HEK293 (cell line): ENCODE data around the gene TMEM132A.

Experiments used
- CTCF ChIA-PET: fragments of 350-600 bp; formaldehyde crosslinking; extraction: SDS; loops from one replicate; lab custom pipeline; 2021; ENCODE audit warnings: antibody characterized with exemption; lab: Yijun Ruan, JAX
- POLR2A ChIA-PET: fragments of 300-600 bp; formaldehyde crosslinking; extraction: SDS; loops from one replicate; lab custom pipeline; 2020; ENCODE audit warnings: antibody characterized with exemption, inconsistent platforms; lab: Yijun Ruan, JAX
- H3K27ac ChIP-seq: fragments of 200-500 bp; sonication (Bioruptor generic); 2 replicates; pipeline ENCODE4 v1.5.1; 2014; ENCODE audit warnings: low read depth, low read length, control low read depth, inconsistent platforms; ENCODE audit errors: extremely low read depth
- H3K36me3 ChIP-seq, 2 experiments: fragments of 200-500 bp in 1 of 2; sonication (Bioruptor generic) in 1 of 2; 1 replicate in 1 of 2; 2 replicates in 1 of 2; pipeline ENCODE4 v1.5.1; 2014 to 2017; ENCODE audit warnings: inconsistent platforms in 2 of 2, low read length in 2 of 2; ENCODE audit not compliant: control insufficient read depth in 2 of 2, insufficient read depth in 1 of 2
- H3K4me1 ChIP-seq: fragments of 200-500 bp; sonication (Bioruptor generic); 2 replicates; pipeline ENCODE4 v1.5.1; 2014; ENCODE audit warnings: mild to moderate bottlenecking, low read length, inconsistent platforms; ENCODE audit not compliant: control insufficient read depth, insufficient read depth
- H3K4me3 ChIP-seq: 2 replicates; pipeline ENCODE4 v1.5.1; 2011; ENCODE audit warnings: low read depth, mild to moderate bottlenecking, control low read depth, low read length, moderate library complexity
- H3K9me3 ChIP-seq: fragments of 200-500 bp; sonication (Bioruptor generic); 2 replicates; pipeline ENCODE4 v1.5.1; 2014; ENCODE audit warnings: low read depth, low read length, inconsistent platforms; ENCODE audit not compliant: control insufficient read depth, insufficient read depth
- BCL11A ChIP-seq: fragments of 450-650 bp; formaldehyde crosslinking; IDR thresholded peaks from 2 replicates; pipeline ENCODE4 v1.5.1; 2016; ENCODE audit warnings: low read depth, missing biosample characterization, missing genetic modification characterization
- BCL11B ChIP-seq: fragments of 450-650 bp; formaldehyde crosslinking; IDR thresholded peaks from 2 replicates; pipeline ENCODE4 v1.5.1; 2016; ENCODE audit warnings: low read depth, missing biosample characterization, missing genetic modification characterization
- GLIS2 ChIP-seq: fragments of 450-650 bp; formaldehyde crosslinking; IDR thresholded peaks from 2 replicates; pipeline ENCODE4 v1.5.1; 2016; ENCODE audit warnings: missing biosample characterization, missing genetic modification characterization
- HIC1 ChIP-seq: fragments of 450-650 bp; formaldehyde crosslinking; IDR thresholded peaks from 2 replicates; pipeline ENCODE4 v1.5.1; 2016; ENCODE audit warnings: missing biosample characterization, missing genetic modification characterization
- IKZF3 ChIP-seq: fragments of 450-650 bp; IDR thresholded peaks from 2 replicates; pipeline ENCODE4 v1.5.0; 2018; ENCODE audit warnings: missing biosample characterization, mild to moderate bottlenecking, missing genetic modification characterization, moderate library complexity
- KLF9 ChIP-seq: fragments of 450-650 bp; formaldehyde crosslinking; IDR thresholded peaks from 2 replicates; pipeline ENCODE4 v1.5.1; 2016; ENCODE audit warnings: missing biosample characterization, missing genetic modification characterization, low read depth
- OVOL3 ChIP-seq: fragments of 450-650 bp; formaldehyde crosslinking; IDR thresholded peaks from 2 replicates; pipeline ENCODE4 v1.5.1; 2016; ENCODE audit warnings: missing biosample characterization, missing genetic modification characterization
- PRDM1 ChIP-seq: fragments of 450-650 bp; formaldehyde crosslinking; IDR thresholded peaks from 2 replicates; pipeline ENCODE4; 2016; ENCODE audit warnings: missing biosample characterization, missing genetic modification characterization
- REPIN1 ChIP-seq: fragments of 450-650 bp; formaldehyde crosslinking; IDR thresholded peaks from 2 replicates; pipeline ENCODE4 v1.5.1; 2017; ENCODE audit warnings: missing biosample characterization, missing genetic modification characterization, low read depth
- TRIM28 ChIP-seq: IDR thresholded peaks from 2 replicates; pipeline ENCODE4 v1.6.1; 2011; ENCODE audit warnings: low read length, control low read depth, borderline replicate concordance
- YY1 ChIP-seq: fragments of 450-650 bp; formaldehyde crosslinking; IDR thresholded peaks from 2 replicates; pipeline ENCODE4 v1.5.1; 2018; ENCODE audit warnings: missing biosample characterization, missing genetic modification characterization
- ZNF121 ChIP-seq: fragments of 450-650 bp; formaldehyde crosslinking; IDR thresholded peaks from 2 replicates; pipeline ENCODE4 v1.5.1; 2016; ENCODE audit warnings: missing biosample characterization, missing genetic modification characterization
- ZNF16 ChIP-seq: fragments of 450-650 bp; formaldehyde crosslinking; IDR thresholded peaks from 2 replicates; pipeline ENCODE4 v1.5.1; 2016; ENCODE audit warnings: low read depth, missing biosample characterization, missing genetic modification characterization
- ZNF19 ChIP-seq: fragments of 450-650 bp; formaldehyde crosslinking; IDR thresholded peaks from 2 replicates; pipeline ENCODE4; 2016; ENCODE audit warnings: missing biosample characterization, missing genetic modification characterization, low read depth
- ZNF394 ChIP-seq: fragments of 450-650 bp; formaldehyde crosslinking; IDR thresholded peaks from 2 replicates; pipeline ENCODE4 v1.5.1; 2016; ENCODE audit warnings: missing biosample characterization, missing genetic modification characterization, mild to moderate bottlenecking, moderate library complexity, borderline replicate concordance
- ZNF510 ChIP-seq: fragments of 450-650 bp; formaldehyde crosslinking; IDR thresholded peaks from 2 replicates; pipeline ENCODE4 v1.5.1; 2018; ENCODE audit warnings: mild to moderate bottlenecking, missing genetic modification characterization, missing biosample characterization; ENCODE audit not compliant: insufficient replicate concordance
- ZNF549 ChIP-seq: fragments of 450-650 bp; IDR thresholded peaks from 2 replicates; pipeline ENCODE4 v1.5.1; 2018; ENCODE audit warnings: missing biosample characterization, missing genetic modification characterization, mild to moderate bottlenecking, inconsistent platforms, moderate library complexity
- ZNF555 ChIP-seq: fragments of 450-650 bp; formaldehyde crosslinking; conservative IDR thresholded peaks from 2 replicates; pipeline ENCODE4 v1.5.1; 2017; ENCODE audit warnings: missing biosample characterization, mild to moderate bottlenecking, missing genetic modification characterization, inconsistent platforms
- ZNF580 ChIP-seq: fragments of 450-650 bp; formaldehyde crosslinking; IDR thresholded peaks from 2 replicates; pipeline ENCODE4 v1.5.1; 2016; ENCODE audit warnings: missing biosample characterization, missing genetic modification characterization
- ZNF654 ChIP-seq: fragments of 450-650 bp; formaldehyde crosslinking; IDR thresholded peaks from 2 replicates; pipeline ENCODE4 v1.5.1; 2016; ENCODE audit warnings: low read depth, missing biosample characterization, missing genetic modification characterization
- ZNF670 ChIP-seq: fragments of 450-650 bp; formaldehyde crosslinking; IDR thresholded peaks from 2 replicates; pipeline ENCODE4 v1.5.1; 2016; ENCODE audit warnings: missing biosample characterization, missing genetic modification characterization, low read depth
- ZNF692 ChIP-seq: fragments of 450-650 bp; formaldehyde crosslinking; IDR thresholded peaks from 2 replicates; pipeline ENCODE4 v1.5.1; 2016; ENCODE audit warnings: missing biosample characterization, missing genetic modification characterization
- ZNF704 ChIP-seq: fragments of 450-650 bp; formaldehyde crosslinking; IDR thresholded peaks from 2 replicates; pipeline ENCODE4 v1.5.1; 2016; ENCODE audit warnings: missing biosample characterization, missing genetic modification characterization
- ZNF776 ChIP-seq: fragments of 450-650 bp; formaldehyde crosslinking; IDR thresholded peaks from 2 replicates; pipeline ENCODE4 v1.5.0; 2017; ENCODE audit warnings: missing biosample characterization, missing genetic modification characterization, borderline replicate concordance
- ZSCAN23 ChIP-seq: fragments of 450-650 bp; formaldehyde crosslinking; IDR thresholded peaks from 2 replicates; pipeline ENCODE4 v1.5.1; 2016; ENCODE audit warnings: missing biosample characterization, missing genetic modification characterization
- TF ChIP-seq, protein P1 (sequence below): fragments of 450-650 bp; IDR thresholded peaks from 2 replicates; pipeline ENCODE4 v1.5.1; 2018; ENCODE audit warnings: missing biosample characterization, missing genetic modification characterization

The TMEM132A gene

GRCh38 chr11:60891103-60891741 is 33.0 kb upstream of the TMEM132A start (continued):
- no peak for TF ChIP-seq PRDM1 (tag by site-specific recombination)
- TF ChIP-seq GLIS2, result no peak
- no peak for TF ChIP-seq REPIN1

DNA sequence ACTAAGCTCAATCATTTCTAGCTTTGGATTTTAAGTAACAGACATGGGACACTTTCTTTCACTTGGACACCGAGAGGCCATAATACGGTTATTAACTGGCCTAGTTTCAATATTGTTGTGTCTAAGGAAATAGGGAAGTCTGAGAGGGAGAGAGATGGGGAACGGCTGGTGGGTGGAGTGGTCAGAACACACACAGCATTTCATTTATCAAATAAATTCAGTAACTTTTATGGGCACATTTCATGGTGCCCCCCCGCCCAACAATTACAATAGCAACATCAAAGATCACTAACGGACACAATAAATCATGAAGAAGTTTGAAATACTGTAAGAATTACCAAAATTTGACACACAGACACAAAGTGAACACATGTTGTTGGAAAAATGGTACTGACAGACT is 28.6 kb upstream of the TMEM132A start:
- Histone ChIP-seq H3K4me1 (no peaks in the 10 kb centered on the region), H3K4me3 (no peak overlapping the region)
- POLR2A ChIA-PET, result no interaction called here
- TF ChIP-seq ZNF692 (tag by site-specific recombination), result no peak
- TF ChIP-seq ZNF776, result no peak
- no peak for TF ChIP-seq TRIM28
- TF ChIP-seq KLF9 (tag by site-specific recombination), result no peak
- TF ChIP-seq, all 188 proteins: peak for 0
- Histone ChIP-seq H3K27ac (no peak overlapping the region), H3K36me3 (peaks cover 26 to 98% of the 10 kb centered on the region in 2 experiments), H3K9me3 (no peaks in the 10 kb centered on the region)
- CTCF ChIA-PET, result interaction anchor here (0.6 to 1.2 kb wide), 3 partner anchors 20 to 188 kb away, joined by 3 to 7 read pairs (median 5); no protein-coding TSS in a partner anchor

- CTCF ChIA-PET, result interaction anchor here (0.7 to 6.3 kb wide), 3 partner anchors 10 to 633 kb away, joined by 3 to 78 read pairs (median 6); no protein-coding TSS in a partner anchor
- H3K9me3 ChIP-seq, result no peaks in the 10 kb centered on the region
Observed at GRCh38 chr11:60897496-60897895, 26.8 kb upstream of the TMEM132A start.

GRCh38 chr11:60899046-60899936 is 25.0 kb upstream of the TMEM132A start:
- H3K4me1 ChIP-seq, result no peaks in the 10 kb centered on the region
- POLR2A ChIA-PET, result interaction anchor here (0.6 kb wide), 1 partner anchor 14 kb away, joined by 4 read pairs; the partner anchor contains the start of gene TMEM109
- CTCF ChIA-PET, result interaction anchor here (0.6 to 6.3 kb wide), 35 partner anchors 8 to 558 kb away, joined by 3 to 78 read pairs (median 4); partner anchors contain the start of genes MS4A8, TMEM109 and ZP1
- no peak overlapping the region for H3K4me3 ChIP-seq
- H3K36me3 ChIP-seq, result peaks cover 19 to 99% of the 10 kb centered on the region in 2 experiments
- no peaks in the 10 kb centered on the region for H3K9me3 ChIP-seq
- no peak overlapping the region for H3K27ac ChIP-seq
- TF ChIP-seq ZNF555 (no peak), ZNF654 (peak; percentile 35), BCL11A (tag by site-specific recombination) (no peak), ZNF19 (tag by site-specific recombination) (no peak), ZNF704 (tag by site-specific recombination) (no peak), IKZF3 (tag by site-specific recombination) (peak; percentile 52; the same call in 1 of the 2 replicates), HIC1 (no peak), YY1 (no peak)
- TF ChIP-seq, protein P1, sequence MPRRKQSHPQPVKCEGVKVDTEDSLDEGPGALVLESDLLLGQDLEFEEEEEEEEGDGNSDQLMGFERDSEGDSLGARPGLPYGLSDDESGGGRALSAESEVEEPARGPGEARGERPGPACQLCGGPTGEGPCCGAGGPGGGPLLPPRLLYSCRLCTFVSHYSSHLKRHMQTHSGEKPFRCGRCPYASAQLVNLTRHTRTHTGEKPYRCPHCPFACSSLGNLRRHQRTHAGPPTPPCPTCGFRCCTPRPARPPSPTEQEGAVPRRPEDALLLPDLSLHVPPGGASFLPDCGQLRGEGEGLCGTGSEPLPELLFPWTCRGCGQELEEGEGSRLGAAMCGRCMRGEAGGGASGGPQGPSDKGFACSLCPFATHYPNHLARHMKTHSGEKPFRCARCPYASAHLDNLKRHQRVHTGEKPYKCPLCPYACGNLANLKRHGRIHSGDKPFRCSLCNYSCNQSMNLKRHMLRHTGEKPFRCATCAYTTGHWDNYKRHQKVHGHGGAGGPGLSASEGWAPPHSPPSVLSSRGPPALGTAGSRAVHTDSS (tag by site-specific recombination), result no peak

More at GRCh38 chr11:60897496-60897895, 26.8 kb upstream of the TMEM132A start:
- no peak for TF ChIP-seq ZSCAN23 (tag by site-specific recombination)
- no peak for TF ChIP-seq ZNF549 (tag by site-specific recombination)
- TF ChIP-seq ZNF510 (tag by site-specific recombination), result no peak
- no peak for TF ChIP-seq ZNF670 (tag by site-specific recombination)
- no peak for TF ChIP-seq ZNF654
- TF ChIP-seq BCL11B, result no peak
- no peak for TF ChIP-seq ZNF580 (tag by site-specific recombination)
- no peak for TF ChIP-seq ZNF121 (tag by site-specific recombination)
- no peak for TF ChIP-seq ZNF16
- no peak for TF ChIP-seq OVOL3 (tag by site-specific recombination)
- TF ChIP-seq ZNF394 (tag by site-specific recombination), result no peak
- Histone ChIP-seq H3K4me3 (no peak overlapping the region), H3K27ac (no peak overlapping the region), H3K4me1 (no peaks in the 10 kb centered on the region), H3K36me3 (peaks cover 26 to 99% of the 10 kb centered on the region in 2 experiments)
- POLR2A ChIA-PET, result no interaction called here
